GM12878 (cell line): ENCODE measurements around the gene LEP. TPM values are rescaled to one million over a fixed set of nuclear protein-coding genes. Genes with fewer than 3 reads are reported as not detected.

ENCODE experiments used
- ATAC-seq: fragments of 200-7000 bp; cut with Tn5 transposase; 3 replicates; pipeline ENCODE4 v1.9.1; 2020; ENCODE audit warnings: mild to moderate bottlenecking, moderate library complexity
- BruUV-seq: library from RNA; stranded (reverse); fragments of 400-500 nt; replicated peaks from 2 replicates; lab custom pipeline; 2021; lab: Mats Ljungman, UMichigan
- CTCF ChIA-PET: fragments of 300-600 bp; sonication (Branson Sonifier 250); formaldehyde crosslinking; extraction: SDS; loops from one replicate; lab custom pipeline; 2021; ENCODE audit warnings: inconsistent platforms; lab: Yijun Ruan, JAX
- POLR2A ChIA-PET: fragments of 350-600 bp; formaldehyde crosslinking; extraction: SDS; loops from one replicate; lab custom pipeline; 2021; ENCODE audit warnings: inconsistent platforms; lab: Charles Lee
- RAD21 ChIA-PET: fragments of 300-600 bp; sonication (Branson Sonifier 250); formaldehyde crosslinking; loops from one replicate; lab custom pipeline; 2023; ENCODE audit warnings: antibody characterized with exemption; ENCODE audit not compliant: unreplicated experiment; lab: Charles Lee
- SMC1A ChIA-PET: fragments of 300-600 bp; sonication (Branson Sonifier 250); formaldehyde crosslinking; loops from one replicate; lab custom pipeline; 2023; ENCODE audit not compliant: unreplicated experiment, uncharacterized antibody; lab: Charles Lee
- DNase-seq: peaks from one replicate; pipeline ENCODE4 v3.0.0-alpha.2; 2011; ENCODE audit warnings: low read depth, low spot score
- FAIRE-seq: peaks from 3 replicates; lab custom pipeline; 2011; peaks lifted over from hg19 to GRCh38; lab: Jason Lieb, UNC
- H2AFZ ChIP-seq: 2 replicates; pipeline ENCODE4 v1.6.0; 2011; ENCODE audit warnings: low read depth, low read length, control low read depth; ENCODE audit not compliant: control insufficient read depth
- H3K27ac ChIP-seq: 2 replicates; pipeline ENCODE4 v1.5.1; 2011; ENCODE audit warnings: control low read depth; ENCODE audit not compliant: control insufficient read depth, insufficient read depth
- H3K27me3 ChIP-seq, 2 experiments: replicated peaks in 1 of 2; 2 replicates each; pipeline versions ENCODE4 v1.6.0 to v1.6.1; 2011; ENCODE audit warnings: low read length in 1 of 2; ENCODE audit not compliant: control insufficient read depth in 2 of 2, insufficient read depth in 2 of 2
- H3K36me3 ChIP-seq, 2 experiments: 2 replicates each; pipeline ENCODE4 v1.5.1; 2011; ENCODE audit warnings: low read length in 1 of 2; ENCODE audit not compliant: control insufficient read depth in 2 of 2, insufficient read depth in 2 of 2
- H3K4me1 ChIP-seq: 2 replicates; pipeline ENCODE4 v1.6.1; 2011; ENCODE audit warnings: mild to moderate bottlenecking, low read length, moderate library complexity, mixed read lengths; ENCODE audit not compliant: control insufficient read depth, insufficient read depth
- H3K4me2 ChIP-seq: 2 replicates; pipeline ENCODE4 v1.6.0; 2011; ENCODE audit warnings: control low read depth; ENCODE audit not compliant: control insufficient read depth, insufficient read depth
- H3K4me3 ChIP-seq: fragments of 200-600 bp; sonication (generic); 2 replicates; pipeline ENCODE4 v1.5.1; 2016
- H3K79me2 ChIP-seq: 2 replicates; pipeline ENCODE4 v1.6.0; 2011; ENCODE audit warnings: low read length; ENCODE audit not compliant: control insufficient read depth, insufficient read depth
- H3K9ac ChIP-seq: 2 replicates; pipeline ENCODE4 v1.8.0; 2011; ENCODE audit warnings: low read length, control low read depth, mixed read lengths; ENCODE audit not compliant: control insufficient read depth, insufficient read depth
- H3K9me3 ChIP-seq: replicated peaks from 3 replicates; pipeline ENCODE4 v1.5.1; 2011; ENCODE audit warnings: mild to moderate bottlenecking, low read length; ENCODE audit not compliant: control insufficient read depth, insufficient read depth
- H4K20me1 ChIP-seq: 2 replicates; pipeline ENCODE4 v1.6.0; 2011; ENCODE audit not compliant: control insufficient read depth, insufficient read depth
- BACH1 ChIP-seq: fragments of 450-650 bp; IDR thresholded peaks from 2 replicates; pipeline ENCODE4 v1.6.1; 2017; ENCODE audit warnings: mild to moderate bottlenecking, borderline replicate concordance
- E2F4 ChIP-seq: IDR thresholded peaks from 2 replicates; pipeline ENCODE4 v1.6.1; 2012; ENCODE audit warnings: low read depth, low read length, improper control_type of control experiment
- EZH2 ChIP-seq: IDR thresholded peaks from 2 replicates; pipeline ENCODE4 v1.6.1; 2012; ENCODE audit warnings: low read depth, mild to moderate bottlenecking, control low read depth, inconsistent platforms, low read length, borderline replicate concordance; ENCODE audit not compliant: control insufficient read depth
- RCOR1 ChIP-seq: conservative IDR thresholded peaks from 2 replicates; pipeline ENCODE4 v1.6.1; 2012; ENCODE audit warnings: low read depth, low read length, improper control_type of control experiment
- SRF ChIP-seq, 2 experiments: IDR thresholded peaks; 2 replicates each; pipeline ENCODE4 v1.6.1; 2011; ENCODE audit warnings: low read depth in 2 of 2, low read length in 2 of 2, mild to moderate bottlenecking in 1 of 2, moderate library complexity in 1 of 2
- SUZ12 ChIP-seq: fragments of 200-600 bp; sonication (generic); IDR thresholded peaks from one replicate; pipeline ENCODE4 v1.6.1; 2018; ENCODE audit warnings: antibody characterized with exemption, mild to moderate bottlenecking; ENCODE audit not compliant: unreplicated experiment
- TCF3 ChIP-seq: IDR thresholded peaks from 2 replicates; pipeline ENCODE4 v1.6.1; 2012; ENCODE audit warnings: low read depth, mild to moderate bottlenecking, low read length, borderline replicate concordance; ENCODE audit not compliant: insufficient read depth
- WGBS: methylation state at CpG from one replicate; pipeline ENCODE4 v1.1.6; 2016; ENCODE audit warnings: low lambda C conversion rate; ENCODE audit not compliant: insufficient replicate concordance, insufficient coverage; ENCODE audit errors: missing lambda C conversion rate; 5-methylcytosine and 5-hydroxymethylcytosine counted together
- in situ Hi-C: fragments of 300-500 bp; cut with MboI; formaldehyde crosslinking; loops from 9 replicates; pipeline ENCODE4 v1.14.3; 2018; ENCODE audit warnings: mixed read lengths
- intact Hi-C: fragments of 100-400 bp; cut with micrococcal nuclease; formaldehyde crosslinking; loops from one replicate; pipeline ENCODE4 v1.14.2; 2022; ENCODE audit not compliant: unreplicated experiment
- polyA plus RNA-seq, 11 experiments: library from polyadenylated mRNA; depleted of rRNA in 4 of 11; unstranded in 6 of 11; stranded (reverse) in 5 of 11; fragments of >200 nt; fragmentation: Nextera tagmentation in 4 of 11; fragmentation: Illumina TruSeq in 1 of 11; extraction: Ambion mirVana in 4 of 11; extraction: Trizol in 1 of 11; gene quantifications; 1 replicate in 1 of 11; 2 replicates in 10 of 11; pipeline versions ENCODE4 v1.2.1 to v1.2.3, GENCODE V29; 2011 to 2016; ENCODE audit warnings: inconsistent platforms in 2 of 11, missing spikeins in 2 of 11, low read depth in 1 of 11
- total RNA-seq, 4 experiments: library from RNA; depleted of rRNA in 3 of 4; stranded (reverse); fragments of >200 nt in 3 of 4; fragmentation: Illumina TruSeq in 1 of 4; extraction: Trizol in 1 of 4; gene quantifications; 2 replicates each; pipeline versions ENCODE4 v1.2.1 to v1.2.3, GENCODE V29; 2013 to 2021
- TF ChIP-seq, protein P1 (sequence below): fragments of 450-650 bp; IDR thresholded peaks from 2 replicates; pipeline ENCODE4 v1.6.1; 2017; ENCODE audit warnings: antibody characterized with exemption, mild to moderate bottlenecking, moderate library complexity
- TF ChIP-seq, protein P2 (sequence below): fragments of 450-650 bp; formaldehyde crosslinking; IDR thresholded peaks from 2 replicates; pipeline ENCODE4 v1.4.0; 2022; ENCODE audit warnings: mild to moderate bottlenecking, moderate library complexity
- TF ChIP-seq, protein P3 (sequence below): fragments of 450-650 bp; IDR thresholded peaks from 2 replicates; pipeline ENCODE4 v1.6.1; 2018; ENCODE audit warnings: borderline replicate concordance, mild to moderate bottlenecking; ENCODE audit not compliant: partially characterized antibody

Gene LEP
- total and polyA plus RNA-seq, 10 of the 15 experiments (the other 5 are each of a cell fraction or from before 2014, with no cell fraction given), result not detected

DNA sequence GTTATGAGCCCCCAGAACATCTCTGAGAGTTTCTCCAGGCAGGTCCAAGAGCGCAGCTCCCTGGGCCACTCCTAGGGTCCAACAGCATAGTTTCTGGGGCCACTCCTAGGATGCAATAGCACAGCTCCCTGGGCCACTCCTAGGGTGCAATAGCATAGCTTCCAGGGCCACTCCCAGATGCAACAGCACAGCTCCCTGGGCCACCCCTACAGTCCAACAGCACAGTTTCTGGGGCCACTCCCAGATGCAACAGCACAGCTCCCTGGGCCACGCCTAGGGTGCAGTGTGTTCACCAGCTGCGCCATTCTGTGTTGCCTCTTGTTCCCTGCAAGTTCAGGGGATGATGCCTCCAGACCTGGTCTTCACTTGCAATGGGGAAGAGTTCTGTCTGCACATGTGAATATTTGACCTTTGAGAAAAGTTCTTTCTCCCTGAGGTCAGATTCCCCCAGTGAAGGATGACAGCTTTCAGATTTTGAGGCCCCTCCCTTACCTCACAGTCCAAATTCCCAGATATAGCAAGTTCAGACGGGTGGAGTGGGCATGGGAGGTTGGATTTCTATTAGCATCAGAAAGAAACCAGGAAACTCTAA is 43.0 kb upstream of the LEP start:
- H3K9me3 ChIP-seq, result peaks cover 12% of the 10 kb centered on the region; the same call in 2 of the 3 replicates
- ChIA-PET SMC1A (no interaction called here), RAD21 (interaction anchor here (1.0 kb wide), 1 partner anchor 9 kb away, joined by 3 read pairs; no protein-coding TSS in a partner anchor), CTCF (interaction anchor here (1.4 kb wide), 1 partner anchor 490 kb away, joined by 4 read pairs; no protein-coding TSS in a partner anchor), POLR2A (no interaction called here)
- no peak overlapping the region for H3K9ac ChIP-seq
- no TSS peak for BruUV-seq
- intact Hi-C loops, result no loop called here
- DNase-seq (no peak), ATAC-seq (no peak), FAIRE-seq (no peak)
- H3K4me2 ChIP-seq, result no peak overlapping the region
- no peaks in the 10 kb centered on the region for H3K36me3 ChIP-seq
- peaks cover 3 to 15% of the 10 kb centered on the region in 2 experiments; a peak in 3 of 4 replicates for H3K27me3 ChIP-seq
- in situ Hi-C loops, result no loop called here
- no peak overlapping the region for H3K27ac ChIP-seq
- no peaks in the 10 kb centered on the region for H4K20me1 ChIP-seq
- H3K4me3 ChIP-seq, result no peak overlapping the region
- H2AFZ ChIP-seq, result no peak overlapping the region
- WGBS, result 22% methylated on average over 4 of the region's 4 CpGs
- H3K4me1 ChIP-seq, result no peaks in the 10 kb centered on the region
- H3K79me2 ChIP-seq, result no peaks in the 10 kb centered on the region
- TF ChIP-seq EZH2 (no peak), BACH1 (no peak), RCOR1 (no peak), SUZ12 (no peak), SRF (IDR thresholded peaks at IDR 0.05; ENCODE audit: low read depth in 2 of 2, low read length in 2 of 2) (no peak), TCF3 (no peak), E2F4 (no peak)
- TF ChIP-seq, protein P1, sequence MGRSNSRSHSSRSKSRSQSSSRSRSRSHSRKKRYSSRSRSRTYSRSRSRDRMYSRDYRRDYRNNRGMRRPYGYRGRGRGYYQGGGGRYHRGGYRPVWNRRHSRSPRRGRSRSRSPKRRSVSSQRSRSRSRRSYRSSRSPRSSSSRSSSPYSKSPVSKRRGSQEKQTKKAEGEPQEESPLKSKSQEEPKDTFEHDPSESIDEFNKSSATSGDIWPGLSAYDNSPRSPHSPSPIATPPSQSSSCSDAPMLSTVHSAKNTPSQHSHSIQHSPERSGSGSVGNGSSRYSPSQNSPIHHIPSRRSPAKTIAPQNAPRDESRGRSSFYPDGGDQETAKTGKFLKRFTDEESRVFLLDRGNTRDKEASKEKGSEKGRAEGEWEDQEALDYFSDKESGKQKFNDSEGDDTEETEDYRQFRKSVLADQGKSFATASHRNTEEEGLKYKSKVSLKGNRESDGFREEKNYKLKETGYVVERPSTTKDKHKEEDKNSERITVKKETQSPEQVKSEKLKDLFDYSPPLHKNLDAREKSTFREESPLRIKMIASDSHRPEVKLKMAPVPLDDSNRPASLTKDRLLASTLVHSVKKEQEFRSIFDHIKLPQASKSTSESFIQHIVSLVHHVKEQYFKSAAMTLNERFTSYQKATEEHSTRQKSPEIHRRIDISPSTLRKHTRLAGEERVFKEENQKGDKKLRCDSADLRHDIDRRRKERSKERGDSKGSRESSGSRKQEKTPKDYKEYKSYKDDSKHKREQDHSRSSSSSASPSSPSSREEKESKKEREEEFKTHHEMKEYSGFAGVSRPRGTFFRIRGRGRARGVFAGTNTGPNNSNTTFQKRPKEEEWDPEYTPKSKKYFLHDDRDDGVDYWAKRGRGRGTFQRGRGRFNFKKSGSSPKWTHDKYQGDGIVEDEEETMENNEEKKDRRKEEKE, result no peak
- TF ChIP-seq, protein P2, sequence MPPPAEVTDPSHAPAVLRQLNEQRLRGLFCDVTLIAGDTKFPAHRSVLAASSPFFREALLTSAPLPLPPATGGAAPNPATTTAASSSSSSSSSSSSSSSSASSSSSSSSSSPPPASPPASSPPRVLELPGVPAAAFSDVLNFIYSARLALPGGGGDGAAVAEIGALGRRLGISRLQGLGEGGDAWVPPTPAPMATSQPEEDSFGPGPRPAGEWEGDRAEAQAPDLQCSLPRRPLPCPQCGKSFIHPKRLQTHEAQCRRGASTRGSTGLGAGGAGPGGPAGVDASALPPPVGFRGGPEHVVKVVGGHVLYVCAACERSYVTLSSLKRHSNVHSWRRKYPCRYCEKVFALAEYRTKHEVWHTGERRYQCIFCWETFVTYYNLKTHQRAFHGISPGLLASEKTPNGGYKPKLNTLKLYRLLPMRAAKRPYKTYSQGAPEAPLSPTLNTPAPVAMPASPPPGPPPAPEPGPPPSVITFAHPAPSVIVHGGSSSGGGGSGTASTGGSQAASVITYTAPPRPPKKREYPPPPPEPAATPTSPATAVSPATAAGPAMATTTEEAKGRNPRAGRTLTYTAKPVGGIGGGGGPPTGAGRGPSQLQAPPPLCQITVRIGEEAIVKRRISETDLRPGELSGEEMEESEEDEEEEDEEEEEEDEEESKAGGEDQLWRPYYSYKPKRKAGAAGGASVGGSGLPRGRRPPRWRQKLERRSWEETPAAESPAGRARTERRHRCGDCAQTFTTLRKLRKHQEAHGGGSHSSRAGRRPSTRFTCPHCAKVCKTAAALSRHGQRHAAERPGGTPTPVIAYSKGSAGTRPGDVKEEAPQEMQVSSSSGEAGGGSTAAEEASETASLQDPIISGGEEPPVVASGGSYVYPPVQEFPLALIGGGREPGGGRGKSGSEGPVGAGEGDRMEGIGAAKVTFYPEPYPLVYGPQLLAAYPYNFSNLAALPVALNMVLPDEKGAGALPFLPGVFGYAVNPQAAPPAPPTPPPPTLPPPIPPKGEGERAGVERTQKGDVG (CRISPR knock-in tag), result no peak
- TF ChIP-seq, protein P3, sequence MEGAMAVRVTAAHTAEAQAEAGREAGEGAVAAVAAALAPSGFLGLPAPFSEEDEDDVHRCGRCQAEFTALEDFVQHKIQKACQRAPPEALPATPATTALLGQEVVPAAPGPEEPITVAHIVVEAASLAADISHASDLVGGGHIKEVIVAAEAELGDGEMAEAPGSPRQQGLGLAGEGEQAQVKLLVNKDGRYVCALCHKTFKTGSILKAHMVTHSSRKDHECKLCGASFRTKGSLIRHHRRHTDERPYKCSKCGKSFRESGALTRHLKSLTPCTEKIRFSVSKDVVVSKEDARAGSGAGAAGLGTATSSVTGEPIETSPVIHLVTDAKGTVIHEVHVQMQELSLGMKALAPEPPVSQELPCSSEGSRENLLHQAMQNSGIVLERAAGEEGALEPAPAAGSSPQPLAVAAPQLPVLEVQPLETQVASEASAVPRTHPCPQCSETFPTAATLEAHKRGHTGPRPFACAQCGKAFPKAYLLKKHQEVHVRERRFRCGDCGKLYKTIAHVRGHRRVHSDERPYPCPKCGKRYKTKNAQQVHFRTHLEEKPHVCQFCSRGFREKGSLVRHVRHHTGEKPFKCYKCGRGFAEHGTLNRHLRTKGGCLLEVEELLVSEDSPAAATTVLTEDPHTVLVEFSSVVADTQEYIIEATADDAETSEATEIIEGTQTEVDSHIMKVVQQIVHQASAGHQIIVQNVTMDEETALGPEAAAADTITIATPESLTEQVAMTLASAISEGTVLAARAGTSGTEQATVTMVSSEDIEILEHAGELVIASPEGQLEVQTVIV, result no peak
